Naive thymus-derived CD4-positive, alpha-beta T cell (primary cell): ENCODE data around the gene IQGAP2. TPM values are rescaled to one million over a fixed set of nuclear protein-coding genes. Genes with fewer than 3 reads are reported as not detected.

Source experiments
- ATAC-seq: fragments of 150-1000 bp; cut with Tn5 transposase; 2 replicates; pipeline ENCODE4 v1.10.0; 2021; ENCODE audit warnings: mild to moderate bottlenecking, moderate library complexity
- CTCF ChIA-PET: fragments of 350-600 bp; sonication (Branson Sonifier 250); formaldehyde crosslinking; loops from one replicate; lab custom pipeline; 2021; ENCODE audit warnings: antibody characterized with exemption; lab: Charles Lee
- POLR2A ChIA-PET: fragments of 350-600 bp; sonication (Branson Sonifier 250); formaldehyde crosslinking; loops from one replicate; lab custom pipeline; 2021; ENCODE audit warnings: antibody characterized with exemption, inconsistent platforms; lab: Charles Lee
- DNase-seq, 9 donors: peaks; one replicate each; pipeline versions ENCODE4 v3.0.0 to v3.0.0-alpha.2; 2020 to 2022; ENCODE audit warnings: mixed read lengths in 1 of 9
- H3K27ac ChIP-seq: one replicate; pipeline ENCODE4 v1.7.0; 2013; ENCODE audit warnings: mild to moderate bottlenecking, low read depth, low read length, moderate library complexity
- H3K27me3 ChIP-seq, 2 donors: one replicate each; pipeline ENCODE4 v1.7.0; 2013; ENCODE audit warnings: low read length in 2 of 2, mild to moderate bottlenecking in 2 of 2, moderate library complexity in 2 of 2; ENCODE audit not compliant: control insufficient read depth in 2 of 2, insufficient read depth in 2 of 2
- H3K36me3 ChIP-seq, 3 experiments: 1 replicate in 2 of 3; 2 replicates in 1 of 3; pipeline ENCODE4 v1.7.0; 2013; ENCODE audit warnings: low read length in 3 of 3, mild to moderate bottlenecking in 3 of 3, moderate library complexity in 1 of 3; ENCODE audit not compliant: insufficient read depth in 3 of 3, control insufficient read depth in 2 of 3
- H3K4me1 ChIP-seq, 2 donors: one replicate each; pipeline ENCODE4 v1.7.0; 2013; ENCODE audit warnings: low read length in 2 of 2, mild to moderate bottlenecking in 2 of 2, moderate library complexity in 1 of 2; ENCODE audit not compliant: control insufficient read depth in 2 of 2, insufficient read depth in 2 of 2
- H3K4me3 ChIP-seq: 2 replicates; pipeline ENCODE4 v1.7.0; 2013; ENCODE audit warnings: mild to moderate bottlenecking, low read length
- H3K9me3 ChIP-seq, 3 experiments: 1 replicate in 2 of 3; 2 replicates in 1 of 3; pipeline ENCODE4 v1.7.0; 2013; ENCODE audit warnings: low read length in 3 of 3; ENCODE audit not compliant: control insufficient read depth in 2 of 3
- H3K27ac Mint-ChIP-seq, 9 donors: one replicate each; pipeline ENCODE4 v1.8.0; 2020 to 2022; ENCODE audit warnings: mixed read lengths in 9 of 9, mild to moderate bottlenecking in 8 of 9, moderate library complexity in 5 of 9, inconsistent platforms in 2 of 9
- H3K27me3 Mint-ChIP-seq, 5 donors: one replicate each; pipeline ENCODE4 v1.8.0; 2021 to 2022; ENCODE audit warnings: mixed read lengths in 5 of 5, mild to moderate bottlenecking in 1 of 5
- H3K36me3 Mint-ChIP-seq, 5 donors: one replicate each; pipeline ENCODE4 v1.8.0; 2020 to 2022; ENCODE audit warnings: mixed read lengths in 5 of 5, mild to moderate bottlenecking in 3 of 5, inconsistent platforms in 1 of 5
- H3K4me1 Mint-ChIP-seq, 7 donors: one replicate each; pipeline ENCODE4 v1.8.0; 2020 to 2022; ENCODE audit warnings: mixed read lengths in 7 of 7, mild to moderate bottlenecking in 3 of 7, inconsistent platforms in 1 of 7
- H3K4me3 Mint-ChIP-seq, 10 donors: one replicate each; pipeline ENCODE4 v1.8.0; 2020 to 2022; ENCODE audit warnings: mild to moderate bottlenecking in 10 of 10, mixed read lengths in 10 of 10, moderate library complexity in 6 of 10, inconsistent platforms in 2 of 10
- H3K9me3 Mint-ChIP-seq, 11 donors: one replicate each; pipeline ENCODE4 v1.8.0; 2020 to 2022; ENCODE audit warnings: mixed read lengths in 11 of 11, mild to moderate bottlenecking in 4 of 11, inconsistent platforms in 1 of 11, moderate library complexity in 1 of 11
- intact Hi-C, 2 donors: fragments of 100-400 bp; cut with micrococcal nuclease; formaldehyde crosslinking; loops; one replicate each; pipeline ENCODE4 v1.15.1; 2023
- polyA plus RNA-seq, 2 donors: library from polyadenylated mRNA; unstranded; fragments of 300-500 nt; fragmentation: Illumina TruSeq; gene quantifications; one replicate each; pipeline ENCODE4 v1.2.3, GENCODE V29; 2021
- total RNA-seq, 6 experiments: library from RNA in 5 of 6; stranded (reverse) in 5 of 6; gene quantifications; 1 replicate in 5 of 6; 2 replicates in 1 of 6; pipeline ENCODE4 v1.2.3 and lab custom pipeline; 2021 to 2026

IQGAP2 gene
- total and polyA plus RNA-seq, 7 experiments from 2014 or later, result 19.0 to 114 (median 86.3) TPM

DNA sequence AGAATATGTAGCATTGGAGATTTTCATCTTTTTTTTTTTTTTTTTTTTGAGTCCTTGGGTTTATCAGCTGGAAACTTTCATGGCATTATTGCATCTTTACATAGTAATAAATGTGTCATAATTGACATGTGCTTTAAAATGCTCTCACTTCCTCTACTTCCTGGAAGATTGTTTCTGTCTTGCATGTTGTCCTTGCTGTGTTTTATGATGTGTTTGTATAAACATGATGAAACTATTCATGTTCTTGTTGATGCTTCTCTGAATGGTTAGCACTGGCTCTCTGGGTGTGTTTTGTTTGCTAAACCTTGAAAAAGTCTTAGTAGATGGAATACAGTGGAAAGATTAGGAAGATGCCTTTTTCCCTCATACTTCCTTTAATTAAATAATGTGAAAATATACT lies 87.9 kb downstream of the IQGAP2 start:
- DNase-seq, result no peak
- Histone ChIP-seq H3K27me3 (no peaks in the 10 kb centered on the region), H3K36me3 (no peaks in the 10 kb centered on the region), H3K9me3 (no peaks in the 10 kb centered on the region), H3K4me3 (no peak overlapping the region), H3K4me1 (no peaks in the 10 kb centered on the region), H3K27ac (no peak overlapping the region)
- Mint-ChIP-seq H3K27ac (peak overlapping the region in 1 of 9 donors; percentile 6), H3K36me3 (peaks cover 8 to 44% (median 12%) of the 10 kb centered on the region in 5 donors), H3K27me3 (no peaks in the 10 kb centered on the region), H3K9me3 (peaks cover 0 to 3% (median 0%) of the 10 kb centered on the region in 11 donors), H3K4me3 (no peak overlapping the region), H3K4me1 (peaks cover 20 to 74% (median 60%) of the 10 kb centered on the region in 7 donors)
- ATAC-seq, result no peak
- ChIA-PET POLR2A (no interaction called here), CTCF (interaction anchor here (0.6 kb wide), 1 partner anchor 1977 kb away, joined by 3 read pairs; no protein-coding TSS in a partner anchor)
- intact Hi-C loops, result no loop called here

DNA sequence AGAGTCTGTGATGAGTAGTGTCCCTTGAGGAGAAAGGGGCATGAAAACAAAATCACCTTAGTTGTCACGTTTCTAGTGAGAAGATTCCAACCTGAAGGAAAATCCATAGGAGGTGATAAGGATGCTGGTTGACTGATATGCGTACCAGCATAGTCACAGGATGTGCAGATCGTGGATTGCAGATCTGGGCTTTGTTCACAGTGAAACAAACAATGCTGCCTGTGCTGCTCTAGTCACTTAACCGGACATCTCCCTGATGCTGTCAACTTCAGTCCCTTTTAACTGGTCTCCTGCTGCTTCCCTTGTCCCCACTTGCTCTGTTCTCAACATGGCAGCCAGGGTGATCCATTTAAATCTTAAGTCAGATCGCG lies 89.7 kb downstream of the IQGAP2 start:
- Histone ChIP-seq H3K9me3 (no peaks in the 10 kb centered on the region), H3K36me3 (no peaks in the 10 kb centered on the region), H3K27me3 (no peaks in the 10 kb centered on the region), H3K4me3 (no peak overlapping the region), H3K4me1 (no peaks in the 10 kb centered on the region), H3K27ac (no peak overlapping the region)
- intact Hi-C loops, result no loop called here
- peaks cover 0 to 3% (median 0%) of the 10 kb centered on the region in 11 donors for H3K9me3 Mint-ChIP-seq
- H3K27me3 Mint-ChIP-seq, result no peaks in the 10 kb centered on the region
- CTCF ChIA-PET, result no interaction called here
- H3K4me1 Mint-ChIP-seq, result peaks cover 26 to 85% (median 67%) of the 10 kb centered on the region in 7 donors
- POLR2A ChIA-PET, result no interaction called here
- no peak for DNase-seq
- H3K27ac Mint-ChIP-seq, result peak overlapping the region in 2 of 9 donors; percentile 5 to 37
- H3K36me3 Mint-ChIP-seq, result peaks cover 8 to 44% (median 14%) of the 10 kb centered on the region in 5 donors
- ATAC-seq, result no peak
- no peak overlapping the region for H3K4me3 Mint-ChIP-seq

DNA sequence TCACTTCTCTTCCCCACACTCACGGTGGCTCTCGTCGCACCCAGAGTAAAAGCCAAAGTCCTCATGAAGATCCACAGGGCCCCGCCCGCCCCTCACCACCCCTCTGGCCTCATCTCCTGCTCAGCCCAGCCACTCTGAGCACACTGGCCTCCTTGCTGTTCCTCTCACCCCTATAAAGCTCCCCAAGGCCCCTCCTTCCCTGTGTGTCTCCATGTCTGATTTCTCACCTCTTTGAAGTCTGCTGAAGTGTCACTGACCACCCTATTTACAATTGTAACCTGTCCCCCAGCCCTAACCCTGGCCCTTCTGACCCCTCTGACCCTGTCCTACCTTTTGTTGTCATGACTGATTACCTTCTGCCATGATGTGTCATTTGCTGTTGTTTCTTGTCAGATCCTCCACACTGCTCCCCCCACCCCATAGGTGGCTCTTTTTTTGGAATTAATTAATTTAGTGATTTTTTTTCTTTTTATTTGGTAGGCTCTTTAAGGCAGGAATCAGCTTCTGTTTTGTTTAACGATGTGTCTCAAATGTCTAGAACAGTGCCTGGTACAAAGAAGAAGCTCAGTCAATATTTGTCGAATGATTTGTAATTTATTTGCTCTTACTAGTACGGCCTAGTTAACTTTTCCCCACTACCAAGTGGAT lies 90.2 kb downstream of the IQGAP2 start:
- H3K27me3 Mint-ChIP-seq, result no peaks in the 10 kb centered on the region

DNA sequence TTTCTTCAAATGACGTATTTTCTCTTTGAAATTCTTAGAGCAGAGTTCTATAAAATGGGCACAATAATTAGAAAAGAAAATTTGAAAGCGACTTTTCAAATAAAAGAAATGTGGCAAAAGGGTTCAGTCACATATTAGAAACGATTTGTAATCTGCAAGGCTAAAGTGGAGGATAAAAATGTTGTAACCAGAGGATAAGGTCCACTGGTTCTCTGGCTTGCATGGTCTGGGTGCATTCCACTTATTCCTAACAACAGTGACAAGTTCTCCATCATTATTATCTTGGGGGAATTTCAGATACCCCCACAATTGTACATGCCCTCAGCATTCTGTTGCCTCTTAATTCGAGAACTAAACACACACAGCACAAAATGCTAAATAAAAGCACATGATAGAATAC lies 91.1 kb downstream of the IQGAP2 start:
- peaks cover 8 to 42% (median 12%) of the 10 kb centered on the region in 5 donors for H3K36me3 Mint-ChIP-seq
- H3K27ac ChIP-seq, result no peak overlapping the region
- H3K4me1 ChIP-seq, result peaks cover 3 to 7% of the 10 kb centered on the region in 2 donors
- H3K4me3 ChIP-seq, result no peak overlapping the region
- H3K9me3 ChIP-seq, result no peaks in the 10 kb centered on the region
- ChIA-PET CTCF (no interaction called here), POLR2A (interaction anchor here (0.7 kb wide), 1 partner anchor 110 kb away, joined by 3 read pairs; no protein-coding TSS in a partner anchor)
- DNase-seq (no peak), ATAC-seq (no peak)
- peaks cover 30 to 91% (median 77%) of the 10 kb centered on the region in 7 donors for H3K4me1 Mint-ChIP-seq
- no peaks in the 10 kb centered on the region for H3K27me3 ChIP-seq
- intact Hi-C loops, result no loop called here
- H3K9me3 Mint-ChIP-seq, result peaks cover 0 to 3% (median 0%) of the 10 kb centered on the region in 11 donors
- H3K36me3 ChIP-seq, result no peaks in the 10 kb centered on the region
- H3K27ac Mint-ChIP-seq, result no peak overlapping the region
- no peak overlapping the region for H3K4me3 Mint-ChIP-seq
- no peaks in the 10 kb centered on the region for H3K27me3 Mint-ChIP-seq

More for the DNA sequence above, 90.2 kb downstream of the IQGAP2 start:
- Mint-ChIP-seq H3K9me3 (peaks cover 0 to 3% (median 0%) of the 10 kb centered on the region in 11 donors), H3K4me3 (peak overlapping the region in 1 of 10 donors; percentile 43), H3K36me3 (peaks cover 8 to 43% (median 14%) of the 10 kb centered on the region in 5 donors), H3K4me1 (peaks cover 30 to 89% (median 71%) of the 10 kb centered on the region in 7 donors), H3K27ac (peak overlapping the region in 2 of 9 donors; percentile 10 to 37)
- DNase-seq (no peak), ATAC-seq (no peak)
- Histone ChIP-seq H3K27ac (no peak overlapping the region), H3K27me3 (no peaks in the 10 kb centered on the region), H3K4me3 (no peak overlapping the region), H3K9me3 (no peaks in the 10 kb centered on the region), H3K36me3 (no peaks in the 10 kb centered on the region), H3K4me1 (peaks cover under 1% of the 10 kb centered on the region in 2 donors)
- intact Hi-C loops, result no loop called here
- POLR2A ChIA-PET, result no interaction called here
- CTCF ChIA-PET, result no interaction called here

DNA sequence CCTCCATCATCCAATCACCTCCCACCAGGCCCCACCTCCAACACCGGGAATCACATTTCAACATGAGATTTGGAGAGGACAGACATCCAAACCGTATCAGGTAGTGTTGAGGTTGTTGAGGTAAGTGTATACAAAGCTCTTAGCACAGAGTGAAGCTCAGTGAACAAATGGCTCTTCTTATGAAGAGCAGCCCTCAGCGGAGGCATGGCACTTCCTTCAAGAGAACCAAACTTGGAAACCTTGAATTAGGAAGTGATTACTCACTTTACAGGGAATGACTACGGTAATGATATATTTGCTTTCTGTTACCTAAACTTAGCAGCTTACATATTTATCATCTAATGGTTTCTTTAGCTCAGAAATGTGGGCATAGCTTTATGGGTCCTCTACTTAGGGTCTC lies 92.8 kb downstream of the IQGAP2 start:
- H3K9me3 ChIP-seq, result no peaks in the 10 kb centered on the region
- Mint-ChIP-seq H3K4me3 (no peak overlapping the region), H3K27me3 (no peaks in the 10 kb centered on the region), H3K27ac (peak overlapping the region in 2 of 9 donors; percentile 19 to 59), H3K4me1 (peaks cover 34 to 91% (median 78%) of the 10 kb centered on the region in 7 donors), H3K9me3 (peaks cover 0 to 3% (median 0%) of the 10 kb centered on the region in 11 donors), H3K36me3 (peaks cover 3 to 36% (median 8%) of the 10 kb centered on the region in 5 donors)
- no peaks in the 10 kb centered on the region for H3K27me3 ChIP-seq
- ATAC-seq (peak; percentile 29), DNase-seq (no peak)
- ChIA-PET POLR2A (interaction anchor here (1.1 kb wide), 1 partner anchor 47 kb away, joined by 3 read pairs; no protein-coding TSS in a partner anchor), CTCF (interaction anchor here (0.6 to 1.2 kb wide), 3 partner anchors 18 to 279 kb away, joined by 3 read pairs; no protein-coding TSS in a partner anchor)
- no peak overlapping the region for H3K27ac ChIP-seq
- H3K4me3 ChIP-seq, result no peak overlapping the region
- intact Hi-C loops, result no loop called here
- peaks cover 3 to 7% of the 10 kb centered on the region in 2 donors for H3K4me1 ChIP-seq
- no peaks in the 10 kb centered on the region for H3K36me3 ChIP-seq

DNA sequence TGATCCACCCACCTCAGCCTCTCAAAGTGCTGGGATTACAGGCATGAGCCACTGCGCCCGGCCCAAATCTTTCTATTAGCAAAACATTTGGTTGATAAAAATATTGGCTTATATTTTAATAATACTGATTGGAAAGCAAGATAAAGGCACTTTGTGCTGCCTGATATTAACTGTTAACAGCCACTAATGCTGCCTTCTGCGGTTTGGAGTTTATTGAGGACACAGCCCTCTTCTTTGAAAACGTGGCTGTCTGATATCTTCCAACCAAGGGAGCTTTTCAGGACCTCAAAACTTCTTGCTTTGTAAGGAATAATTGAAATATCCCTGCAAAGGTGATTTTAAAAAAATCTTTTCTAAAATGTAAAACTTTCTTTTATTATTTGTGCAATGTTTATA lies 94.0 kb downstream of the IQGAP2 start:
- Mint-ChIP-seq H3K36me3 (peaks cover under 1 to 31% (median 10%) of the 10 kb centered on the region in 5 donors), H3K4me1 (peaks cover 29 to 86% (median 73%) of the 10 kb centered on the region in 7 donors), H3K4me3 (no peak overlapping the region), H3K27ac (no peak overlapping the region), H3K27me3 (no peaks in the 10 kb centered on the region), H3K9me3 (peaks cover 0 to 3% (median 0%) of the 10 kb centered on the region in 11 donors)
- no peak for DNase-seq
- Histone ChIP-seq H3K36me3 (no peaks in the 10 kb centered on the region), H3K27me3 (no peaks in the 10 kb centered on the region), H3K4me3 (no peak overlapping the region), H3K27ac (no peak overlapping the region), H3K9me3 (no peaks in the 10 kb centered on the region), H3K4me1 (peaks cover 3 to 7% of the 10 kb centered on the region in 2 donors)
- intact Hi-C loops, result no loop called here
- no peak for ATAC-seq
- ChIA-PET CTCF (interaction anchor here (1.2 kb wide), 1 partner anchor 17 kb away, joined by 3 read pairs; no protein-coding TSS in a partner anchor), POLR2A (no interaction called here)
